ENCODE results near the gene PARVG.
A peak's percentile ranks its signal among the peaks of the same experiment; 100 is the strongest.

Gene PARVG

DNA sequence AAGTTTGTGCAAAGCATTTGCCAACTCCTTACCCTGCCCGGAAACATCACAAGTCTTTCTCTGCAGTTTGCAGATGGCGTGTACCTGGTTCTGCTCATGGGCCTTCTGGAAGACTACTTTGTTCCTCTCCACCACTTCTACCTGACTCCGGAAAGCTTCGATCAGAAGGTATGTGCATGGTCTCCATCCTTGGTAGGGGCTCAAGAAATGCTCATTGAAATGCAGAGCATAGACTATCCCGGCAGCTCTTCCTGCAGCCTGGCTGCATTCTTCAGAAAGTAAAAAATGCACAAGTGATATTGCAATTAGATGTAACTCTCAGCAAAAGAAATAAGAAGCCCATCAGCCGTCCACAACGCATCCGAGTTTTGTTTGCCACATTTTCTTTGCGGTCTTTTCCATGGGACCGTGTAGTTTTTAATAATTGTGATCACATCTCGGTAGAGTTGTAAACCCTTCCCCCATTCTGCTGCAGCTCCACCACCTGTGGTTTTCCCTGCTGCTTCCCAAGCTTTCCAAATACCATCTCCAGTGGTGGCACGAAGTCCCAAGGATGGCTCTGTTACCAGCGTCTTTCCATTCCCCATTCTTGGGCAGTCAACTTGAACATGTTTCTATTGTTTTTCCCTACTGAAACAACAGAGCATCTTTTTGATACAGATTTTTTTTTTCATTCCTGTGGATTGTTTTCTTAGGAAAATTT is 22.7 kb upstream of the PARVG start:
- DNase-seq, result no peak

DNA sequence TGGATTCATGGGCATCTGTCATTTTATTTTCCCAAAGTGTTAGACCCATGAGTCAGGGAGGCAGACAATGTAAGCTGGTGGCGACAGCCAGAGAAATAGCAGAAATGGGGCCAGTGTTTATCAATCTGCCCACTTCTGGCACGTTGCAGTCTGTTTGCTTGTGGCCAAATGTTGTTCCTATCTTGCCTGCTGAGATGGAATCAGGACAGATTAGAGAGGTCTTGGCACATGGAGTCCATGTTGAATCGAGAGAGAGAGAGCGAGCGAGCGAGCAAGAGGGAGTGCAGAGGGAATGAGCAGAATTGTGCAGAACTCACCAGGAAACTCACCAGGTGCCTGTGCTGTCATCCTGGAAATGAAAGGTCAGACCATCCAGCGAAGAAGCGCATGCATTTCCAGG is 21.9 kb upstream of the PARVG start:
- DNase-seq, result no peak

DNA sequence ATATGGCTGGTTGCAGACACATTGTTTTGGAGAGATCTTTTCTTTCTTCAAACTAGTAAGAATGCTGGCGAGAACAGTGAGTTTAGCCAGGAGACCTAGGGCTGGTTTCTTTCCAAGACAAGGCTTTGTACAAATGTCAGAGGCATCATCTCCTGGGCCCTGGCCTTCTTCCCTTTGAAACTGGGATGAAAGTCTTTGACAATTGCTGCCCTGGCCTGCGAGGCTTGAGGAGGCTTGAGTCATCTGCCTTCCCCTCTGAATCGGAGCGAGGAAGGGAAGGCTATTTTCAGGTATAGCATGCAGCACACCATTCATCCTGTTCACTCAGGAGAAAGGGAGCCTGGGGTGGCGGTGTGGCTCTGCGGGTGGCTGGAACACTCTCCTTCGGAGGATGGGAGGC is 21.5 kb upstream of the PARVG start:
- DNase-seq, result no peak

DNA sequence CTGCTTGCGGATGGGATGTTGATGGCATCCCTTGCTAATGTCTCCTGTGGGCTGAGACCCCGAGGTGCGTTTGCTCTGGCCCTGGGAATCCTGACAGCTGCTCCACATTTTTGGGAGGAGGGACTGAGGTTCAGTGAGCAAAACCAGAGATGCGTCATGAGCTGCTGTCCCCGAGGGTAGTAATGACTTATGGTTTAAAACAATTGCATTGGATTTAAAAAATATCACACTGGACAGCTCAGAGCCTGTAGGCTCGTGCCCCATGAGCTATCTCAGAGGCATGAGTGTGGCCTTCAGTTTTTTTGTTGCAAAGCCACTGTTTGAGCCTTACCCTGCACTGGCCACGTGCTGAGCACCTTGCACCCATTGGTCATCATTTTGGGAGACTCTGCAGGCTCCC is 20.9 kb upstream of the PARVG start:
- DNase-seq, result no peak

DNA sequence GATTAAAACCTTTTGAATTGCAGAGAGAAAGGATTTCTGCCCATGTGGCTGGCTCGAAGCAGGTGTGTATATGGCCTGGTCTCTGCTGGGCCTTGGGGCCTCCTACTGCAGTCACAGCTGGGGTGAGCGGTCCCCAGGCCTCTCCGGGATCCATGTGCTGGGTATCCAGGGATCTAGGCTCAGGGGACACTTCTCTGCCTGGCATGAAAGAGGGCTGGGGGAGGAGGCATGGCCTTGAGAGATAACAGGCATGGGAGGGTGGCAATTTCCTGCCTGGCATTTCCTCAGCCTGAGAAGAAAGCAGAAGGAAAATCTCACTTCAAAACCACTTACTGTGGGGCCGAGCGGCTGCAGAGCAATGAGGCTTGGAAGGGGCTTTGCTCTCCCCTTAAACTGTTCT is 20.3 kb upstream of the PARVG start:
- DNase-seq, result no peak

DNA sequence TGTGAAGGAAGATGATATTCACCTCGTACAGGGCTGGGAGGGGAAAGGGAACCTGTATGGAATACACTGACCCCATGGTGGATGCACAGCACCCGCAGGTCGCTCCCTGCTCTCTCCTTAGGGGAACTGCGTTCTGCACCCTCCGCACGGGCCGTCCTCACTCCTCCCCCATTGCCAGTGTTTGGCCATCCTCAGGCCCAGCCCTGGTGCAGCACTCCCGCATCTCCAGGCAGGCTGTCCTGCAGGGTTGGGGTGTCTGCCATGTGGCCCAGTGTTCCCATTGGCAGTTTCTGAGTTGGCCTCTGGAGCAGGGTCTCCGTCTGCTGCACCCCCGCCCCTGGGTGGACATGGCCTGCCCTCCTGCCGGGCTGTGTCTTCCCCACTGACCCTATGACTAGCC is 19.1 kb upstream of the PARVG start:
- DNase-seq, result no peak

DNA sequence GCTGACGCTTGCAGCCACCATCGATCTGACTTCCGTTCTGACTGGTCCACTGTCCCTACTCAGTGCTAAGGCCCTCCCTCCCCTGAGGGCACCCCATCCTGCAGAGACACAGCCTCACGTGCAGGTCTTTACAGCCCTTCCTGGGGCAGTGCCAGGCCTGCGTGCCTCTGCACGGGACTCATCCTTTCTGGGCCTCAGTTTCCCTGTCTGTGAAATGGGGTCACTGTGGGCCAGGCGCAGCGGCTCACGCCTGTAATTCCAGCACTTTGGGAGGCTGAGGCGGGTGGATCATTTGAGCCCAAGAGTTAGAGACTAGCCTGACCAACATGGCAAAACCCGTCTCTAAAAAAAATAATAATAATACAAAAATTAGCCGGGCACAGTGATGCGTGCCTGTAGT is 17.8 kb upstream of the PARVG start:
- DNase-seq, result no peak

DNA sequence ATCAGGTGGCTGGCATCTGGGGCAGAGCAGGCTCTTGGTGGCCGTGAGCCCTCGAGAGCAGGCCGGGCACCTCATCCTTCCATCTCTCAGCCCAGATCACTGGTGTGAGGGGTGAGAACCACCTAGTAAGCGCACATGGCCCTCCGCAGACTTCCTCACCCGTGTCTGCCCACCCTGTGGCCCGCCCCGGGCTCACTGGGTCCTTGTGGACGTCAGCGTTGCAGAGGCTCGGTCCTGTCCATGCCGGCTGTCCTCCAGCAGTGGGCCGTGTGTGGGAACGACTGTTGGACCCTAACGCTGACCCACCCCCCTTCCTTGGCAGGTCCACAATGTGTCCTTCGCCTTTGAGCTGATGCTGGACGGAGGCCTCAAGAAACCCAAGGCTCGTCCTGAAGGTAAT is 17.2 kb upstream of the PARVG start:
- DNase-seq, result no peak

DNA sequence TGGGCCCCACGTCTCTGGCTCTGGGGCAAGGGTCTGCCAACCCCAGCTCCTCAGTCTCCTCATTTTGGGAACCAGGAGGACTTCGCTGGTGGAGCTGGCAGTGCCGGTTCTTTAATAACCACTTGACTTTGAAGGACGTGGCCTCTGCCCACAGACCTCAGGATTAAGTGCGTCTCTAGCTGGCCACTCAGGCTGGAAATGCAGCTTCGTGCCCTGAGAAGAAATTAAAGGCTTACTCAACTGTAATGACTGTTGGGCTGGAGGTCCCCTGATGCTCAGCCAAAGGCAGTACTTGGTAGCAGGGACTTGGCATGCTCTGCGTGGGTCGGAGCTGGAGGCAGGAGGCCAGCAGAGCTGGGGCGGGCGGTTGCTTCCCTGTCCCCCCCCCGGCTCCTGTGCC is 16.7 kb upstream of the PARVG start:
- DNase-seq, result no peak

DNA sequence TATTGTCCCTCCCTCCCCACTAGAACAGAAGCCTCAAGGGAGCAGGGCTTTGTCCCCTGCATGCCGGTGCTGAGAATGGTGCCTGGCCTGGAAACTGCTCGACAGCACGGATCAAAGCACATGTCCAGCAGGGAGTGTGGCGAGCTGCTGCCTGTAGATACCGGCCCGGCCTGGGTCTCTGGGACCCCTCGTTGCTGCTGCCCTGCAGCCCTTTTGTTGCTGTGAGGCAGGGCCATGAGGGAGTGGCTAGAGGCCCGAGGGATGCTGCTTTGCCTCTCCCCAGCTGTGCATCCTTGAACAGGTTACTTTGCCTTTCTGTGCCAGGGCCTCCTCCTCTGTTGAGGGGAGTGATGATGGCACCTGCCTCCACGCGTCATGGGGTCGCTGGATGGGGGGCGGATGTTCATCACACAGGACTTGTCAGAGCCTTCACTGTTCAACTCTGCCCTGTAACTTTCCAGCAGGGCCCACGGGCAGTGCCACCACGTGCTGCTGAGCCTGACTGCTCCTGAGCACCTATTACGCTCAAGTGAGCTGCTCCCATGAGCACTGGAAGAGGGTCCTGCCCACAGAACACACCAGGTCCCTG is 15.3 kb upstream of the PARVG start:
- no peak for DNase-seq

DNA sequence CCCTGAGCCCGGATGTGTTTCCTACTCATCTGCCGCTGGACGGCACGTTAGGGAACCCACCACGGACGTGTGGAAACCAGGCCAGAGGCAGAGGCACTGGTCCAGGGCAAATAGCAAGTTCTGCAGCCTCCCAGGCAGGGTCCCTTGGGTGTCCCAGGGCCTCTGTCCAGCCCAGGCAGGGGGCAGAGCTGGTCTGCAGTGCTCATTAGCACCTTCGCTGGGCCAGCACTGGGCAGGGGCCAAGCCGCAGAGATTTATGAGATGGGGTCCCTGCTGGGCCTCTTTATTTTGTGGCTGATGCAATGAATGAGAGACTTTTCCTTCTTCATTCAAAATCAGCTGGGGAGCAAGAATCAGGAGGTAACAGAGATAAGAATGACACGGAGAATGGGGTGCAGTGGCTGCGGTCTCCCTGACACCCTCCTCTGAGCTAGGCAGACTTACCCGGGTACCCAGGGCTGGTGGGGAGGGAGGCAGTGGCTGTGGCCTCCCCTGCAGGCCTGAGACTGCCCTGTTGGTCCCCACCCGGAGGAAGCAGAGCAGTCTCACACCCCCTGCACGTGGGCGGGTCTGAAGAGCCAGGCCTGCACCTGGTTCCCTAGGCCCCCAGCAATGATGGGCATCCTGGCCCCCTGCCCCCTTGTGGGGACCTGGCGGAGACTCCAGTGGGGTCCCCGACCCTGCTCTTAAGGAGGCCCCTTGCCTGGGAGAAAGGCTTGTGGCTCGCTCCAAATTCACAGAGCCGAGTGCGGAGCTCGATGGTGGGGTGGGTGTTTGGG is 14.0 kb upstream of the PARVG start:
- no peak for DNase-seq

DNA sequence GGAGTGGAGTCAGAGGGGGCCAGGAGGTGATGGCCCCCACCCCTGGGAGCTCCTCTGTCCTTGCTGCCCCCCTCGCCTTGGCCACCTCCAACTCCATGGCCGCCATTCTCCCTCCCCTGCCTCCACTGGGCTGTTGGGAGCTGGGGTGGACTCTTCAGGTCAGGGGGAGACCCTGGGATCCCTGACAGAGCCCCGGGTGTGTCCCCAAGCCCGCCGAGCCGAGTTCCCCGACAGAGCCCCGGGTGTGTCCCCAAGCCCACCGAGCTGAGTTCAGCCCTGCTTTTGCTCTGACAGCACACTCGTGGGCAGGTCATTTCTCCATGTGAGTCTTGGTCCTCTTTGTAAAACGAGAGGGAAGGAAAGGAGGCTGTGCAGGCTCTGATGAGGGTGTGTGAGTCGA is 13.2 kb upstream of the PARVG start:
- DNase-seq, result peak; percentile 15

DNA sequence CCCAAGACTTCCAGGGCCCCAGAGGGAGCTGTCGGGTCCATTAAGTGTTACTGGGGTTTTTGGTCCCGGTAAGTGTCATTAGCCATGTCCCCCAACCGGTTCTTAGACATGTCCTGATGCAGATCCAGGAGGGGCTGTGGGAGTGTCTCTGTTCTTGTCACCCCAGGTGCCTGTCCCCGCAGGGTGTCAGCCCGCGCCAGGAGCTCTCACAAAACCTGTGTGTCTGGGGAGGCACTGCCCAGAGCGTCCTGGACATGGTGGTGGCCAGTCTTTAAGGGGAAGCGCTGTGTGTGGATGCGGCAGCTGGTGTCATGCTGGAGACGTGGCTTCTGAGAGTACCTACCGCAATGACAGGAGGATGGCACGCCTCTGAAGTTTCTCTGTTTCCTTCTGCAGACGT is 12.5 kb upstream of the PARVG start:
- DNase-seq, result peak; percentile 7

DNA sequence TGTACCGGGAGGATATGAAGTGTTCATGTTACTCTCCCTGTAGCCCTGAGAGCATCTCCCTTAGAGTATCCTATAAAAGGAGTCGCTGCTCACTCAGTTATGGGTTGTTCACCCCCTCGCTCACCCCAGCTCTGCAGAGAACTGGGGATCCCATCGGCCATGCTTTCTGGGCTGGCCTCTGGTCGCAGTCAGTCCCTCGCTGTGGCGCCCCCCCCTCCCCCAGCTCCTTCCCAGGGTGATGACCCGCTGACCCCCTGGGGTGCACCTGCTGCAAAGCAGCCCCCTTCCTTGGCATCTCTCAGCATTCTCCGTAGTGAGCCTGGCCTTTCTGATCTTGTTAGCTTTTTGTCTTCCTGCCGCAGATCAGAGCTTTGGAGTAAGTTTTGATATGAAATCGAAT is 10.3 kb upstream of the PARVG start:
- DNase-seq, result no peak

DNA sequence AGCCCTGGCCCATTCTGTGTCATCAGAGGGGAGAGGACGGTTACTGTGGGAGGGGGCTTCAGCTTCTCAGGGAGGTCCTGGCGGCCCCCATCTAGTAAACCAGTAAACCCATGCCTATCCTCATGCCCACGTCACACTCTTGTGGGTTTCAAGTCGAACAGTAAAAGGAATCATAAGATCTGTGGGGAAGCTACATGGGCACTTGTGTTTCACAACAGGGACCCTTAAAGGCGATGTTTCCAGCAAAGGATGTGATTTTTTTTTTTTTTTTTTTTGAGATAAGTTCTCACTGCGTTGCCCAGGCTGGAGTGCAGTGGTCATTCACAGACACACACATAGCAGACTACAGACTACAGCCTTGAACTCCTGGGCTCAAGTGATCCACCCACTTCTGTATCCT is 9.2 kb upstream of the PARVG start:
- no peak for DNase-seq

DNA sequence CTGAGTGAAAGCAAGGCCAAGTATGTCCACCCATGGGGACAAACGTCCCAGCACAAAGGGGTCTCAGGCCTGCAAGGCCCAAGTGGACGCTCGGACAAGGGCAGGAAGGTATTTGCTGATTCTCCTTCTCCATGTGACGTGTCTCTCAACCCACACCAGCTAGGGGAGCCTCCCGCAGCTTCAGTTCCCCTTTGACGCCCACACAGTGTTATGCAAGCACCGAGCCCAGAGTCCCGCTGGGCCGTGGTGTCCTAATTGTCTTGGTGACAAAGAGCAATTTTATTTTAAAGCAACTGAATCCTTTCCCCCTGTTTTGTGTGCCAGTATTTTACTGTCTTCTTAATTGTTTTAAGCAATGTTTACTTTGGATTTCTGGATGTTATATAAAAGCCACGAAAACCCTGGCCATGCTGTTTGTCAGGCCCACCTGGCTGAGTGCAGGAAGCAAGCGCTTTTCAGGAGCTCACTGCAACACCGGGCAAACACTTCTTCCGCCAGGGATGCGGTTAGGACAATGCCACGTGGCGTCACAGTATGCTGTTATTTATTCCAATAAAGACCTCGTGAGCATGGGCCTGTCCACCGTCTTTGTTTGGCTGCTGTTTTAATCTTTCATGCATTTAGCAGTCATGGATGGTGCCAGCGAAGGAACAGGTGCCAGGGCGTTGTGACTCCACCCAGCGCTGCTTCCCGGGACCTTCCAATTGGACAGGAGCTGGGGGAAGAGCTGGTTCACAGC is 8.2 kb upstream of the PARVG start:
- DNase-seq, result no peak

DNA sequence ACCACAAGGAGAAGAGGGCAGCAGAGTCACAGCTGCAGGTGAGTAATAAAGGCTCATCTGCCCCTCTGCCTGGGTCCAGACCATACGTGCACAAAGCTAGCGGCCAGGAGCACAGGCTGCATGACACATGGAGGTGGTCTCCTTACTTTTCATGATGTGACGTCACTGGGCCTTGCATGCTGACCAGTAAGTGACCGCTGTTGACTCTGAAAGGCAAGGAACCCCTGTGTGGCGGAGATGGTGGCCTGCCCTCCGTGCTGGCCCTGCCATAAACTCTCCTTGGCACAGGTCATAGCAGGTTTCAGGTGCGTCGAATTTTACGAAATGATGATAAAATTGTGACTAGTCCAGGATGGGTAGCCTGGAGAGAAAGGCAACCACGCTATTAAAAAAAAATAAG is 7.6 kb upstream of the PARVG start:
- no peak for DNase-seq

DNA sequence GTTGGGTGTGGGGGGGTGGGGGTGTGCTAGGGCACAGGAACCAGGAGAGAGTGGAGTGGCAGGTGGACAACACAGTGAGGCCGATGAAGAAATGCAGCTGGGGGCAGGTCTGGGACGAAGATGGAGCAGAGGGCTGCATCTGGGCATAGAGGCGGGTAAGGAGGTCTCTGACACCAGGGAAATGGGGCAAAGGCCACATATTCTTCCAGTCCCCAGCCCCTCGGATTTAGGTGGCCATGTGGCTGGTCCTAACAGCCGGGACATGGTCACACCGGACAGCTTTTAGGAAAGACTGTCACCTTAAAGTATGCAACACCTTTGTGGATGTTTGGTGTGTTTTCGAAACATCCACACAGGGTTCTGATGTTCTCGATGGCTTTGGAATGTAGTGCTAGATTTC is 5.0 kb upstream of the PARVG start:
- DNase-seq, result no peak

DNA sequence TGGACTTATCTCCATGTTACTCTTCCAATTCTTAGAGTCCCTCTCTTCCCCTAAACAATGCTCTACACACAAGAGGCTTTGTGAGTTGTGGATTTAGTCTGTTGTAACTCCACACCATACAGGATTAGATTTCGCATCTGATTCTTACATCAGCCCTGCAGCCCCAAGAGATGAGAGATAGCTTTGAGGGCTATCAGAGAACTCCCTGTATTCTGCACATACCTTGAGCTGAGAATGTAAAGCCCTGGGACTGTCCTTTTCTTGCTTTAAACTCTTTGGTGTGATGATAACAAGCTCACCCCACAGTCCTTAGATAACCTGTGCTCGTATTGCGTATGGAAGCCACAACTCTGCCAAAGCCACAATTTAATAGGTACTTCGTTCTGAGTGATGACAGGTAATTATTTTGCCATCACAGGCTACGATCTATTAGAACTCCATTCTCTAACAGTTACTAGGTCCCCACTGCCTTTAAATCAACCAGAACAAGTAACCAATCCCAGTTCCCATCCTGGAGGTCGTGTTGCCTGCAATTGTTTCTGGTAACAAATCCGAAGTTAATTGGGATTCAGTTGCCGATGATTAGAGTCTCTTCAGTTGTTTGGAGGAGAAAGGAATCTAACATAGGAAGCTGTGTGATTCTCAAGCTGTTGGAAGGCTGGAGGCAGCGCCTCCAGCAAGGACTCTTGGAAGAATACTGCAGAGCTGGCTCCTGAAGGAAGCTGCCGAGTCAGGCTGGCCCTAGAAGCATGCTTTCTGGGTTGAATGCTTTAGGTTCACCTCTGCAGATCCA is 1.3 kb upstream of the PARVG start:
- no peak for DNase-seq

DNA sequence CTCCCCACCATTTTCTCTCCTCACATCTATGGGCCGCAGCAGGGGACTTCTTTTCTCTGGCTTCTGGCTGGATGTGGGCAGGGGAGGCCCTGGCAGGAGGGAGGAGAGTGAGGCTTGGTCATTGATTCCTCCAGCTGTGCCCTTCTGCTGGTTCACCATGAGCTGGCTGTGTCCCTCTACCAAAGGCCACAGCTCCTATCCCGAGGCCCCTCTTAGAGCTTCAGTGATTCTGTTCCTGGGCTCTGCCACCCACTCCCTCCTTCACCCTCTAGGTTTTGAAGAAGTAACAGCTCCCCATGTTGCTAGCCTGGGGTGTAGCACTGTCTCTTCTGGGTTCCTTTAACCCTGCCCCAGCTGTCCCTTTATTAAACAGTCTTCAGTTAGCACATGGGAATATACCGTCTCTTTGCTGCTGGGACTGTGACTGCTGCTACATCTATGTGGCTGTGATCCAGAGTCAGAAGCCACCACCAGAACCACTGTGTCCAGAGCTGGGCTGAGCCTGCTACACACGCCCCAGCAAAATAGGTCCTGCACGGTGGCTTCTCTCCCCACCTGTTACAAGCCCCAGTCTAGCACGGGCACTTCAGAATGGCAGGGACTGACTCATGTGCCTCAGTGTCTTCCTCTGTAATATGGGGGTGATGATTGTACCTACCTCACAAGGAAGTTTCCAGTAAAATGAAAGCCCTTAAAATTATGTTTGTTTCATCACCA is 578 bp upstream of the PARVG start:
- DNase-seq, result no peak

DNA sequence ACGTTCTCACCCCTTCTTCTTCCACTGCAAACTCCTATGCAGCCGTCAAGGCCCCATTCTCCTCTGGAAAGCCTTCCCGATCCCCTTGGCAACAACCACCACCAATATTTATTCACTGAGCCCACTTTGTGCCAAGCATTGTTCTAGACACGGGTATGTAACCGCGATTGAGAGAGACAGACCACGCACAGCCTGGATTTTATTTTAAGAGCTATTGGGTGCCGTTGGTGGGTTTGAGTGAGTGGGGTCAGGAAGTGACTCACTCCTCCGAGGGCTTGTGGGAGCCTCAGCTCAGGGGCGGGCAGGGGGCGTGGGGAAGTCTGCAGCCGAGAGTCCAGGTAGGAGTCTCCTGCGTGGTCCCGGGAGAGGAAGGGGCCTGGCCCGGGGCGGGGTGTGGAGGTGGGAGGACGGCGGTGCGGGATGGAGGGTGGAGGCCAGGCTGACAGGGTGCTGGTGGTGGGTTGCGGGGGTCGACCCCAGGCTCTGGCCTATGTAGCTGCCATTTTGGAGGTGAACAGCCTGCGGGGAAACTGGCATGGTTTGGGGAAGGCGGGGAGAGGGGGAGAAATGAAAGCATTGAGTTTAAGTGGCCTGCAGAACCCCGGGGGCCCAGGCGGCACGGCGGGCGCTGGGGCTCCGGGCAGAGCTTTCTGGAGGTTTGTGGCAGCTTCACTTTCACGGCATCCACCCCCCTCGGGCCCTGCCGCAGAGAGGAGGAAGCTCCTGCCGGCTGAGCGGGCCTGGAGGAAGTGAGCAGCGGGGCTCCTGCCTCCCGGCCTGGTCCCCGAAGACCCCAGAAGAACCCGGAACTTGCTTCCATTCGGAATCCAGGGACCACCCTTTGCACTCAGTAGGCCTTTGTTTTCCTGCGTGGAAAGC is 547 bp downstream of the PARVG start:
- DNase-seq, result no peak
